ENCODE measurements around the gene RIPK1. TPM values are rescaled to one million over a fixed set of nuclear protein-coding genes. Genes with fewer than 3 reads are reported as not detected.

Gene RIPK1
- total and polyA plus RNA-seq, 8 donors, result 18.9 to 24.9 (median 22.4) TPM

Other genes starting within 250 kb of the RIPK1 start
- gene SERPINB1, start 226.6 kb upstream of the RIPK1 start, total RNA-seq, result 100 to 1,000 TPM in 1 of 2 donors, 10 to 100 TPM in 1; 82.2 to 121 TPM
- 10 to 100 TPM; 26.8 to 32.6 (median 29.2) TPM for gene SERPINB1, start 226.6 kb upstream of the RIPK1 start, polyA plus RNA-seq (ENCODE audit: insufficient read length in 6 of 6)
- 10 to 100 TPM in 1 of 2 donors, 1 to 10 TPM in 1; 7.6 to 17.0 TPM for gene SERPINB9, start 165.2 kb upstream of the RIPK1 start, total RNA-seq
- gene SERPINB9, start 165.2 kb upstream of the RIPK1 start, polyA plus RNA-seq (ENCODE audit: insufficient read length in 6 of 6), result 10 to 100 TPM; 17.1 to 25.2 (median 18.9) TPM
- gene SERPINB6, start 96.9 kb upstream of the RIPK1 start, total RNA-seq, result 100 to 1,000 TPM in 1 of 2 donors, 10 to 100 TPM in 1; 99.3 to 134 TPM
- 100 to 1,000 TPM; 118 to 128 (median 122) TPM for gene SERPINB6, start 96.9 kb upstream of the RIPK1 start, polyA plus RNA-seq (ENCODE audit: insufficient read length in 6 of 6)
- gene NQO2, start 68.6 kb upstream of the RIPK1 start, total RNA-seq, result 10 to 100 TPM; 22.0 to 55.8 TPM
- 10 to 100 TPM; 25.6 to 37.2 (median 31.7) TPM for gene NQO2, start 68.6 kb upstream of the RIPK1 start, polyA plus RNA-seq (ENCODE audit: insufficient read length in 6 of 6)
- gene BPHL, start 50.2 kb downstream of the RIPK1 start, total RNA-seq, result 10 to 100 TPM; 13.1 to 14.9 TPM
- gene BPHL, start 50.2 kb downstream of the RIPK1 start, polyA plus RNA-seq (ENCODE audit: insufficient read length in 6 of 6), result 10 to 100 TPM; 37.6 to 47.9 (median 42.8) TPM
- 10 to 100 TPM; 27.0 to 42.5 TPM for gene TUBB2A, start 89.0 kb downstream of the RIPK1 start, total RNA-seq
- 10 to 100 TPM; 14.8 to 30.3 (median 22.0) TPM for gene TUBB2A, start 89.0 kb downstream of the RIPK1 start, polyA plus RNA-seq (ENCODE audit: insufficient read length in 6 of 6)
- gene TUBB2B, start 159.2 kb downstream of the RIPK1 start, total RNA-seq, result 1 to 10 TPM; 2.2 to 4.1 TPM
- gene TUBB2B, start 159.2 kb downstream of the RIPK1 start, polyA plus RNA-seq (ENCODE audit: insufficient read length in 6 of 6), result 10 to 100 TPM in 2 of 6 donors, 1 to 10 TPM in 4; 6.0 to 16.5 (median 9.3) TPM
- gene PSMG4, start 190.5 kb downstream of the RIPK1 start, total RNA-seq, result 10 to 100 TPM; 16.9 to 22.3 TPM
- 10 to 100 TPM; 18.6 to 27.5 (median 23.0) TPM for gene PSMG4, start 190.5 kb downstream of the RIPK1 start, polyA plus RNA-seq (ENCODE audit: insufficient read length in 6 of 6)

Measured in left lung (tissue), 8 donors.